Effector memory CD8-positive, alpha-beta T cell (primary cell): ENCODE measurements around the gene AXDND1.

ENCODE experiments used
- ATAC-seq: fragments of 150-1000 bp; cut with Tn5 transposase; replicated peaks from 2 replicates; pipeline ENCODE4 v1.10.0; 2021; ENCODE audit warnings: mild to moderate bottlenecking, moderate library complexity
- DNase-seq, 3 experiments: peaks; one replicate each; pipeline ENCODE4 v3.0.0; 2021
- H3K27ac Mint-ChIP-seq, 2 donors: one replicate each; pipeline ENCODE4 v1.8.0; 2022; ENCODE audit warnings: mild to moderate bottlenecking in 2 of 2, mixed read lengths in 2 of 2, moderate library complexity in 2 of 2
- H3K27me3 Mint-ChIP-seq, 2 donors: one replicate each; pipeline ENCODE4 v1.8.0; 2022; ENCODE audit warnings: mixed read lengths in 2 of 2
- H3K36me3 Mint-ChIP-seq: one replicate; pipeline ENCODE4 v1.8.0; 2022; ENCODE audit warnings: mild to moderate bottlenecking, moderate library complexity, mixed read lengths; ENCODE audit not compliant: insufficient read depth
- H3K4me1 Mint-ChIP-seq, 2 donors: one replicate each; pipeline ENCODE4 v1.8.0; 2022; ENCODE audit warnings: low read depth in 2 of 2, mixed read lengths in 2 of 2
- H3K4me3 Mint-ChIP-seq, 2 donors: one replicate each; pipeline ENCODE4 v1.8.0; 2022; ENCODE audit warnings: mild to moderate bottlenecking in 2 of 2, mixed read lengths in 2 of 2, moderate library complexity in 2 of 2
- H3K9me3 Mint-ChIP-seq, 2 donors: one replicate each; pipeline ENCODE4 v1.8.0; 2022; ENCODE audit warnings: mixed read lengths in 2 of 2

AXDND1 gene

DNA sequence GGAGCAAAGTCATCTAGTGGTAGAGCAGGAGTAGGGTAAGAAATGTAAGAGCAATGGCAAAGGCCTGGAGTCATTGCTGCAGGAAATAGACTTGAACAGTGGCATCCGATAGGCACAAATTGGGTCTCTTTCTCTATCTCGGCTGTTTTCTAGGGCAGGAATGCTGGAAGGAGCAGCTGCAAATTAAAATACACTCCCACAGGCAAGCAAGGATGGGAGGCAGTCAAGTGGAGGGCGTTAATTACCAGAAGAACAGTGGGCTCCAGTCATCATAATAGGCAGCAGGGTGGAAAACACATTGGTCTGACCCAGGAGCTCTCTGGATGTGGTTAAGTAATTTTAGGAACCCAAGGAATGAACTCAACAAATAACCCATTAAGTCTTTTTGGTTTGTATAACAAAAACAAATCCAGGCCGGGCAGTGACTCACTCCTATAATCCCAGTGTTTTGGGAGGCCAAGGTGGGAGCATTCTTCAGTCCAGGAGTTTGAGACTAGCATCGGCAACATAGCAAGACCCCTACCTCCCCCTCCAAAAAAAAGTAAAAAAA lies 218.1 kb downstream of the AXDND1 start:
- Mint-ChIP-seq H3K4me1 (no peaks in the 10 kb centered on the region), H3K9me3 (peaks cover 0 to 10% of the 10 kb centered on the region in 2 donors), H3K4me3 (no peak overlapping the region), H3K36me3 (no peaks in the 10 kb centered on the region), H3K27ac (no peak overlapping the region), H3K27me3 (peaks cover 27 to 58% of the 10 kb centered on the region in 2 donors)
- ATAC-seq, result no peak
- no peak for DNase-seq

DNA sequence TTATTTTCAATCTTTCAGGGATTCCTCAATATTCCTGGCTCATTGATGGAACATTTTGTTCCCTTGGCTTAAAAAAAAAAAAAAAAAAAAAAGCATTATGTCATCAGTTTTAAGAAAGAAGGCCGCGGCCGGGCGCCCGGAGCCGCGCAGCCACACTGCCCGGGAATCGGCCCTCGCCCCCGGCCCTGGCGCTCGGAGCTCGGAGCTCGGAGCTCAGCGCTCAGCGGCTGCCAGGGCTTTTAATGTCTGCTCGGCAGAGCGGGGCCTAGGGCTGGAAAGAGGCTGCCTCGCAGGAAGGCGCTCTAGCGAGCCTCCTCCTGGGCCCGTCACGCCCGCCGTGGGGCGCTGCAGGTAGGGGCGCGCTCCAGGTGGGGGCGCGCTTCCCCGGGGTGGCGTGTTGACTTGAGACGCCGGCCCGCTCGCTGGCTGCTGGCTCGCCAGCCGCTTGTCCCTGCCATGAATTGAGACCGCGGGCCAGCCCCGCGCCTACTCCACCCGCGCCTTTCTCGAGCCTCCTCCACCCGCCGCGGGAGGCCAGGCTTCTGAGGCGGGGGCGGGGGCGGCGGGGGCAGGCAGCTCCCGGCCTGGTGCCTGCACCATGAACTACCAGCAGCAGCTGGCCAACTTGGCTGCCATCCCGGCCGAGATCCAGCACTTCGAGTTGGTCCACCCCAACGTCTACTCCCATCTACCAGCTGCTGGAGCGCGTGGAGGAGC lies 220.5 kb downstream of the AXDND1 start:
- DNase-seq (no peak), ATAC-seq (no peak)
- Mint-ChIP-seq H3K4me3 (no peak overlapping the region), H3K9me3 (peaks cover 0 to 10% of the 10 kb centered on the region in 2 donors), H3K27ac (no peak overlapping the region), H3K27me3 (peaks cover 19 to 48% of the 10 kb centered on the region in 2 donors), H3K4me1 (no peaks in the 10 kb centered on the region), H3K36me3 (no peaks in the 10 kb centered on the region)

DNA sequence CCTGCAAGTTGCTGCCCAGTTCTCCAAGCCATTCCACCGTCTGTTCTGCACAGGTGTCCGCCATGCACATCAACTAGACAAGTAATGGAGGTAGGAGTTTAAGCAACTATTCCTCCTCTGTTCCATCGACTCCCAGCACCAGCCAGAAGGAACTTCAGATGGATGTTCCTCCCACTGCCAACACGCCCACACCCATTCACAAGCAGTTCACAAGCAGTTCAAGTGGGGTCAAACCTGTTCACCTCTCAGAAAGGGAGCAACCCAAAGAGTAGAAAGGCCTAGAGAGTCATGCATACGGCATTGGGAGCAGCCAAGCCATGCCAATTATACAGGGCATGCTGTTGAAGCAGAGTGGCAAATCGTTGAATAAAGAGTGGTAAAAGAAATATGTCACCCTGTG lies 221.6 kb downstream of the AXDND1 start:
- no peaks in the 10 kb centered on the region for H3K36me3 Mint-ChIP-seq
- no peak overlapping the region for H3K27ac Mint-ChIP-seq
- H3K27me3 Mint-ChIP-seq, result peaks cover 20 to 48% of the 10 kb centered on the region in 2 donors
- no peak overlapping the region for H3K4me3 Mint-ChIP-seq
- ATAC-seq (no peak), DNase-seq (no peak)
- peaks cover 0 to 10% of the 10 kb centered on the region in 2 donors for H3K9me3 Mint-ChIP-seq
- H3K4me1 Mint-ChIP-seq, result no peaks in the 10 kb centered on the region

DNA sequence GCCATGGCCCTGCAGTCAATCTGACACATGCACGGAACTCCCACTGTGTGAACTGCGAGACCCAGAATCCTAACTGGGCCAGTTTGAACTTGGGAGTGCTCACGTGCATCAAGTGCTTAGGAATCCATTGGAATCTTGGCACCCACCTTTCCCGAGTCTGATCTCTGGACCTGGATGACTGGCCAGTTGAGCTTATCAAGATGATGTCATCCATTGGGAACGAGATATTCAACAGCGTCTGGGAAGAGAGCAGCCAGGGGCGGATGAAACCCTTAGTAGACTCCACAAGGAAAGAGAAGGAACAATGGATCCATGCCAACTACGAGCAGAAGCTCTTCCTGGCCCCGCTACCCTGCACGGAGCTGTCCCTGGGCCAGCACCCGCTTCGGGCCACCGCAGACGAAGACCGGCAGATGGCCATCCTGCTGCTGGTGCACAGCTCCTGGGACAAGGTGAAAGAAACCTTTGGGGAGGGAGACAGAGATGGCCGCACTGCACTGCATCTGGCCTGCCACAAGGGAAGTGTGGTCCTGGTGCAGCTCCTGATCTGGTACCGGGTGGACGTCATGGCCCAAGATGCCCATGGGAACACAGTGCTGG lies 222.8 kb downstream of the AXDND1 start:
- H3K27ac Mint-ChIP-seq, result no peak overlapping the region
- no peaks in the 10 kb centered on the region for H3K36me3 Mint-ChIP-seq
- no peak overlapping the region for H3K4me3 Mint-ChIP-seq
- peaks cover 23 to 37% of the 10 kb centered on the region in 2 donors for H3K27me3 Mint-ChIP-seq
- no peak for ATAC-seq
- DNase-seq, result no peak
- peaks cover 0 to 3% of the 10 kb centered on the region in 2 donors for H3K9me3 Mint-ChIP-seq
- no peaks in the 10 kb centered on the region for H3K4me1 Mint-ChIP-seq

DNA sequence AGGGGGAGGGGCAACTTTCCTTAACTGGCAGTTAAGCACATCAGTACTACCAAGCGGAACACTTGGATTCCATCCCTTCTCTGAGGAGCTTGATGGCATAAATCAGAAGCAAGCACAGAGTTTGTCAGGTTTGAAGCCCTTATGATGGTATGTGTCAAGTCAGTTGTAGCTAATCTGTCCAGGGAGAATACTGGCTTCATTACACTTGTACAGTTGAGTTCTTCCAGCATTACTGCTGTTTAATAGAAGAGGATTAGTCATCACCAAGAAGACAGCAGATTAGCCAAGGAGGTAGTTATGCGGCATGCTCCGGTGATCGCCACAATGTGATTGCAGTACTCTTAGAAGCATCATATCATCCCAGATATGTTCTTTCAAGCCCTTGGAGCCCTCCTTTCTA lies 223.7 kb downstream of the AXDND1 start:
- H3K36me3 Mint-ChIP-seq, result no peaks in the 10 kb centered on the region
- no peaks in the 10 kb centered on the region for H3K4me1 Mint-ChIP-seq
- ATAC-seq (no peak), DNase-seq (no peak)
- no peak overlapping the region for H3K4me3 Mint-ChIP-seq
- no peaks in the 10 kb centered on the region for H3K9me3 Mint-ChIP-seq
- H3K27me3 Mint-ChIP-seq, result peaks cover 13 to 30% of the 10 kb centered on the region in 2 donors
- H3K27ac Mint-ChIP-seq, result no peak overlapping the region

DNA sequence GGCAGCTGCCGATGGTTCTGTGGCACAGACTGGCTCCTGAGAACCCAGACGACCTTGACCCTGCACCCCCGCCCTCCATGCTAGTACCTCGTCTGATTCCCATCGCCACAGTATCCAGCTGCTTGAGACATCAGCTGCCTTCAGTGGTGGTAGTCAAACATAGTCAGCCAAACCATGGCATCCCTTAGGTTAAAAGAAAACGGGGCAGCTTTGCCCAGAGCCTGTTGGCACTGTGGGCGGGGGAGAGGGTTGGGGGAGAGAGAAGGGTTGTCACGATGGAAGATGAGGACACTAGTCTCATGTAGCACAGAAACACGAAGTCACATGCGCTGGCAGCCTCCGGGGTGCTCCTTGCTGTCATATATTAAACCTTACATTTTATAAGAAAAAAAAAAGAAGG lies 224.9 kb downstream of the AXDND1 start:
- Mint-ChIP-seq H3K9me3 (no peaks in the 10 kb centered on the region), H3K4me1 (no peaks in the 10 kb centered on the region), H3K36me3 (no peaks in the 10 kb centered on the region), H3K27me3 (peaks cover 8 to 26% of the 10 kb centered on the region in 2 donors), H3K4me3 (no peak overlapping the region), H3K27ac (no peak overlapping the region)
- ATAC-seq (no peak), DNase-seq (no peak)

DNA sequence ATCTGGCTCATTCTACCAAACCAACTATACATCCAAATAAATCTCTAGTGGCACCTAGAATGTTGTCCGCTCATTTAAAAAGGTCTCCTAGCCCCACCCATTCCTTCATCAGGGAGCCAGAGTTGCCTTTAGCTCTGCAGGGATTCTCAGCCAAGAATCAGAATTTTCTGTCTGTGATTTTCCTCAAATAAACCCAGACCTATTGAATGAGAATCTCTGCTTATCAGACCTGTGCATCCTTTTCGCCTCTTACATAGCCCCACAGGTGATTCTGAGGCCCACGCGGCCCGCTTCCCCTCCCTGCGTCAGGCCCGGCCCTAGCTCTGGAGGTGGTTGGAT lies 225.5 kb downstream of the AXDND1 start:
- no peaks in the 10 kb centered on the region for H3K4me1 Mint-ChIP-seq
- no peaks in the 10 kb centered on the region for H3K9me3 Mint-ChIP-seq
- H3K36me3 Mint-ChIP-seq, result no peaks in the 10 kb centered on the region
- peaks cover 4 to 23% of the 10 kb centered on the region in 2 donors for H3K27me3 Mint-ChIP-seq
- no peak overlapping the region for H3K4me3 Mint-ChIP-seq
- ATAC-seq (no peak), DNase-seq (no peak)
- no peak overlapping the region for H3K27ac Mint-ChIP-seq

DNA sequence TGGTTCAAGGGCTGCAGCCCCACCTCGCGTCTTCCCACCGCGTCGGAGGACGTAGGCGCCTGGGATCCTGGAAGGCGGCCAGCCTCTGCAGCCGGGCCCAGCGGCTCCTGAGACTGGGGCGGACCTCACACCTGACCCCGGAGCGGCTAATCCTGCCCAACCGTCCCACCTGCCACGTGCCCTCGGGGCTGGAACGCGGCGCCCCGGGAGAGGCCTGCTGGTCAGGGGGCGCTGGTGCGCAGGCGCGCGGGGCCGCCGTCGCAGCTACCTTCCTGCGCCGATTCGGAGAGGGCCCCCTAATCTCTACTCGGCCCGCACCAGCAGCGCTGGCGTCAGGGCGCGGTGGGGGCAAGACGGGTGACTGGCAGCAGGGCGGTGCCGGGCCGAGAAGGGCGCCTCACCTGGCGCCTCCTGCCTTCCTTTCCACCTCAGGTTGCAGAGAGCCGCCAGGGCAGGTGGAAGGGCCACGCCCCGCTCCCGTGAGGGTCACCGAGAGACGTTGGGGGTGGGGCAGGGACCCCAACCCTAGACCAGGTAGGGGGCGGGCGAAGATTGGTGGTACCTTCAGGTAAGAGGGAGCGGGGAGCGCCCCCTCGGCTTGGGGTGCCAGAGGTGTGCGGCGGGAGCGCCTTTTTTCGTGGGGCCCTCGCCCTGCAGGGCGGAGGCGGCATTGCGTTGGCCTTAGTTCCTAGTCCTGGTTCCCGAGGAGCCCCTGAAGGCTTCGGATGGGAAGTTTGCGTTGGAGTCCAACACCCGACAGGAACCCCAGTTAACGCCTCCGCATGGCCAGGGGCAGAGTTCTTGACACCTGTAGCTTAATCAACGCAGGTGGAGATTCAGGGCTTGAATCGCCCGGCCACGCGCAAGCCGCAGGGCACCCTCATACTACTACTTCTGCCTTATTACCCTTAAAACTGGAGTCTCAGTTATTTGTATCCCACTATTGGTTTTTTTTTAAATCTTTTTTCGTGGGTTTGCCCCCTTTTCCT lies 226.1 kb downstream of the AXDND1 start, which contains the start of gene TDRD5:
Gene TDRD5, plus strand, starts transcription at position 241 of the 989 bp plus-strand sequence. CDS start 784 bp downstream, outside the sequence.
- Mint-ChIP-seq H3K9me3 (no peaks in the 10 kb centered on the region), H3K27me3 (peaks cover 4 to 20% of the 10 kb centered on the region in 2 donors), H3K4me3 (no peak within 1 kb of the TSS), H3K36me3 (no peaks in the 10 kb centered on the region), H3K4me1 (no peaks in the 10 kb centered on the region), H3K27ac (no peak within 1 kb of the TSS)
- DNase-seq (no peak), ATAC-seq (no peak)

DNA sequence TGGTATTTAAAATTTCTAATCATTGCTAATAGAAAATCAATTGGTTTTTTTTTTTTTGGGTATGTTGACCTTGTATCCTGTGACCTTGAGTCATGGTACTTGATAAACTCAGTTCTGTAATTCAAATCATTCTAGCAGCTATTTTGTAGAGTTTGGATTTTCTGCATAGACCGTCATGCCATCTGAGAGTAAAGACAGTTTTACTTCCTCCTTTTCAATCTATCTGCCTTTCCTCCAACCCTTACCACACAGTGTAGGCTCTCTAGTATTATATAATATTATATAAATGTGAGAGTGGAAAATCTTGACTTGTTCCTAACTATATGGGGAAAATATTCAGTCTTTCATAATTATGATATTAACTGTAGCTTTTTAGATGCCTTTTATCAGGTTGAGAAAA lies 232.9 kb downstream of the AXDND1 start:
- H3K4me1 Mint-ChIP-seq, result no peaks in the 10 kb centered on the region
- peaks cover 0 to 3% of the 10 kb centered on the region in 2 donors for H3K9me3 Mint-ChIP-seq
- H3K4me3 Mint-ChIP-seq, result no peak overlapping the region
- no peak for ATAC-seq
- no peaks in the 10 kb centered on the region for H3K36me3 Mint-ChIP-seq
- no peak overlapping the region for H3K27ac Mint-ChIP-seq
- DNase-seq, result no peak
- H3K27me3 Mint-ChIP-seq, result peaks cover 5 to 10% of the 10 kb centered on the region in 2 donors

DNA sequence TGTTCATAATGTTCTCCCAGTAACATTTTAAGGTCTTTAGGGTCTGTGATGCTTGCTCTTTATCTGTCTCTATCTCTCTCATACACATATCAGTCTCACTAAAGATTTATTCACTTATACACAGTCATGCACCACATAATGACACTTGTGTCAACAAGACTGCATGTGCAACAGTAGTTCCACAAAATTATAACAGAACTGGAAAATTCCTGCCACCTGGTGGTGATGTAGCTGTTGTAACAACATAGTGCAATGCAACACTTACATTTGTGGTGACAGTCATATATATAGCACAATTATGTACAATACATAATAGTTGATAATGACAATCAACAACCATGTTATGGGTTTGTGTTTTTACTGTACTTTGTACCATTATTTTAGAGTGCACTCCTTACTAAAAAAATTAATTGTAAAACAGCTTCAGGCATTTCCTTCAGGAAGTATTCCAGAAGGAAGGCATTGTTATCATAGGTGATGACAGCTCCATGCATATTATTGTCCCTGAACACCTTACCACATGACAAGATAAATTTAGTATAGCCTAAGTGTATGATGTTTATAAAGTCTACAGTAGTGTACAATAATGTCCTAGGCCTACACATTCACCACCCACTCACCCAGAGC lies 234.0 kb downstream of the AXDND1 start:
- peaks cover 10 to 11% of the 10 kb centered on the region in 2 donors for H3K27me3 Mint-ChIP-seq
- DNase-seq (no peak), ATAC-seq (no peak)
- H3K9me3 Mint-ChIP-seq, result peaks cover 0 to 3% of the 10 kb centered on the region in 2 donors
- H3K36me3 Mint-ChIP-seq, result no peaks in the 10 kb centered on the region
- no peaks in the 10 kb centered on the region for H3K4me1 Mint-ChIP-seq
- H3K27ac Mint-ChIP-seq, result no peak overlapping the region
- no peak overlapping the region for H3K4me3 Mint-ChIP-seq

DNA sequence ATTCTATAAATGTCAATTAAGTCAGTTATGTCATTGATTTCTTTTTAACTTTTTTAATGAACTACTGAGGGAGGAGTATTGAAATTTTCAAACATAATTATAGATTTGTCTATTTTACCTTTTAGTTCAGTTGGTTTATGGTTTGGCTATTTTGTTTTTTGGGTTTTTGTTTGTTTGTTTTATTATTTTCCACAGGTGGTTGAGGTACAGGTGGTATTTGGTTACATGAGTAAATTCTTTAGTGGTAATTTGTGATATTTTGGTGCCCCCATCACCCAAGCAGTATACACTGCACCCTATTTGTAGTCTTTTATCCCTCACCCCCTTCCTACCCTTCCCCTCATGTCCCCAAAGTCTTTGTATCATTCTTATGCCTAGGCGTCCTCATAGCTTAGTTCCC lies 235.3 kb downstream of the AXDND1 start:
- ATAC-seq (no peak), DNase-seq (no peak)
- H3K27ac Mint-ChIP-seq, result no peak overlapping the region
- H3K4me3 Mint-ChIP-seq, result no peak overlapping the region
- peaks cover 11 to 18% of the 10 kb centered on the region in 2 donors for H3K27me3 Mint-ChIP-seq
- no peaks in the 10 kb centered on the region for H3K36me3 Mint-ChIP-seq
- H3K4me1 Mint-ChIP-seq, result no peaks in the 10 kb centered on the region
- peaks cover 0 to 3% of the 10 kb centered on the region in 2 donors for H3K9me3 Mint-ChIP-seq
